Immature natural killer cell (primary cell): ENCODE measurements around the gene HRK. TPM values are rescaled to one million over a fixed set of nuclear protein-coding genes. Genes with fewer than 3 reads are reported as not detected.

Experiments used
- DNase-seq, 3 donors: peaks; one replicate each; pipeline ENCODE4 v3.0.0; 2022; ENCODE audit warnings: mixed read lengths in 1 of 3
- H3K27ac Mint-ChIP-seq, 6 donors: one replicate each; pipeline ENCODE4 v1.8.0; 2020; ENCODE audit warnings: mixed read lengths in 6 of 6, mild to moderate bottlenecking in 5 of 6, inconsistent platforms in 4 of 6, moderate library complexity in 3 of 6
- H3K27me3 Mint-ChIP-seq, 3 donors: one replicate each; pipeline ENCODE4 v1.8.0; 2020 to 2021; ENCODE audit warnings: low read depth in 3 of 3, mild to moderate bottlenecking in 3 of 3, mixed read lengths in 3 of 3, moderate library complexity in 3 of 3, inconsistent platforms in 1 of 3
- H3K36me3 Mint-ChIP-seq, 3 donors: one replicate each; pipeline ENCODE4 v1.8.0; 2020; ENCODE audit warnings: mixed read lengths in 3 of 3, inconsistent platforms in 2 of 3, mild to moderate bottlenecking in 2 of 3
- H3K4me1 Mint-ChIP-seq, 2 donors: one replicate each; pipeline ENCODE4 v1.8.0; 2020; ENCODE audit warnings: inconsistent platforms in 2 of 2, mild to moderate bottlenecking in 2 of 2, mixed read lengths in 2 of 2, moderate library complexity in 1 of 2
- H3K4me3 Mint-ChIP-seq, 5 donors: one replicate each; pipeline ENCODE4 v1.8.0; 2020; ENCODE audit warnings: mild to moderate bottlenecking in 5 of 5, mixed read lengths in 5 of 5, inconsistent platforms in 3 of 5, moderate library complexity in 3 of 5
- H3K9me3 Mint-ChIP-seq, 6 donors: one replicate each; pipeline ENCODE4 v1.8.0; 2020; ENCODE audit warnings: mild to moderate bottlenecking in 6 of 6, mixed read lengths in 6 of 6, inconsistent platforms in 4 of 6, moderate library complexity in 3 of 6
- polyA plus RNA-seq, 3 donors: library from polyadenylated mRNA; unstranded; fragments of 300-500 nt; fragmentation: Illumina TruSeq; gene quantifications; one replicate each; pipeline ENCODE4 v1.2.3, GENCODE V29; 2021

Gene HRK
- polyA plus RNA-seq, 3 donors from 2014 or later: not detected

DNA sequence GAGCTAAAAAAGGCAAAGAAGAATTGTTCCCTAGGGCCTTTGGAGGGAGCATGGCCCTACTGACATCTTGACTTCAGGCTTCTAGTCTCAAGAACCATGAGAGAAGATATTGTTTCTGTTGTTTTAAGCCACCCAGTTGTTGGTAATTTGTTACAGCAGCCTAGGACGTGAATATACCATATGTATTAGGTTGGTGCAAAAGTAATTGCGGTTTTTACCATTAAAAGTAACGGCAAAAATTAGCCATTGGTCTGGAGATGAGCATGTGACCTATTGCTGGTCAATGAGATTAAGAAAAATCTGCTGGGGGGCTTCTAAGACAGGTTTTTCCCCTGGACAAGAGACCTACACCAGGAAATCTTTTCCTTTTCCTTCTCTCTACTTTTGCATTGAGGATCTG lies 9.8 kb upstream of the HRK start:
- H3K9me3 Mint-ChIP-seq: peaks cover 0 to 2% (median 0%) of the 10 kb centered on the region in 6 donors
- DNase-seq: no peak
- no peaks in the 10 kb centered on the region for H3K36me3 Mint-ChIP-seq
- no peak overlapping the region for H3K27ac Mint-ChIP-seq
- H3K4me3 Mint-ChIP-seq: no peak overlapping the region
- peaks cover 0 to 10% (median 4%) of the 10 kb centered on the region in 3 donors for H3K27me3 Mint-ChIP-seq
- H3K4me1 Mint-ChIP-seq: no peaks in the 10 kb centered on the region

DNA sequence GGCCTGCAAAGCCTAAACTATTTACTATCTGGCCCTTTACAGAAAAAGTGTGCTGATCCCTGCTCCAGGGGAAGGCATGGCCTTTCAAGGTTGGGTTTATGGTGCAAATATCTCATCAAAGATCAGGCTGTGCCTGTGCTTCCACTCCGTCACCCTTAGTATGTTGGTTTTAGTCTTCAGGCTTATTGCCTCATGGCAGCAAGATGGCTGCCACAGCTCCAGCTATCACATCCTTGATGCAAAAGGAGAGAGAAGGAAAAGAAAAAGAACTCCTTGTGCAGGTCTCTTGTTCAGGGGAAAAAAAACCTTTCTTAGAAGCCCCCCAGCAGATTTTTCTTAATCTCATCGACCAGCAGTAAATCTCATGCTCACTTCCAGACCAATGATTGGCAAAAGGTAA lies 9.1 kb upstream of the HRK start:
- no peak for DNase-seq
- Mint-ChIP-seq H3K4me3 (no peak overlapping the region), H3K9me3 (peaks cover 0 to 2% (median 0%) of the 10 kb centered on the region in 6 donors), H3K36me3 (no peaks in the 10 kb centered on the region), H3K27me3 (peaks cover 0 to 10% (median 4%) of the 10 kb centered on the region in 3 donors), H3K27ac (no peak overlapping the region), H3K4me1 (no peaks in the 10 kb centered on the region)

DNA sequence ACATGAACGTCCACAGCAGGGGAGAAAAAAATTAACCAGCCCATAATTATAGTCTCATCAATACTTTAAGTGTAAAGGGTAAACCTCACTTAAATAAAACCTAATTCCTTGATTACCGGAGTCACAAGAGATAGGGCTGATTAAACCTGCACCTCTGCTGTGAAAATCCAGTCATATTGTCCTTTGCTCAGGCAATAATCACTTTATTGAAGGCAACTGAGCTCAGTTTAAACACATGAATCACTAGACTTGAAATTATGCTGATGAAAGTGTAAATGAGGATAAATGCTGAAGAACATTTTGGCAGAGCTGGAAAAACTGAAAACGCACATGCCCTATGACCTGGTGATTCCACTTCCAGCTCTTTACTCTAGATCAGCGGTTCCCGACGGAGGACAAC lies 6.7 kb upstream of the HRK start:
- H3K27ac Mint-ChIP-seq: no peak overlapping the region
- peaks cover 5 to 16% (median 10%) of the 10 kb centered on the region in 3 donors for H3K27me3 Mint-ChIP-seq
- no peaks in the 10 kb centered on the region for H3K4me1 Mint-ChIP-seq
- H3K36me3 Mint-ChIP-seq: peaks cover 0 to 3% (median 0%) of the 10 kb centered on the region in 3 donors
- no peak overlapping the region for H3K4me3 Mint-ChIP-seq
- H3K9me3 Mint-ChIP-seq: peaks cover 0 to 4% (median 0%) of the 10 kb centered on the region in 6 donors
- no peak for DNase-seq

DNA sequence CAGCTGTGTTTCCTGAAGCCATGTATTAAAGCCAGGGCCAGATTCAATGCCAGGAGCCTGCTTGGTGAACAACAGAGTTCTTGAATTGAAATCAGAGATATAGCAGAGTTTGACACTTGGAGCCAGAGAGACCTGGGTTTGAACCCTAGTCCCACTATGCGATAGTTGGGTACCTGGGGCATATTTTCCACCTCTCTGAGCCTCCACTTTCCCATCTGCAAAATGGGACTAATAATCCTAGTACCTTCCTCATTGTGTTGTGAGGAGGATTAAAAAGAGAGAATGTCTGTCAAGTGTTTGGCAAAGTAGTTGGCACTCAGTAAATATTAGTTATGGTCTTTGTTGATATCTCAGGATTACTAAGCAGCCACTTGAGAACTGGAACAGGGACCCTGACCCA lies 6.0 kb upstream of the HRK start:
- Mint-ChIP-seq H3K4me3 (no peak overlapping the region), H3K9me3 (peaks cover 0 to 4% (median 0%) of the 10 kb centered on the region in 6 donors), H3K27ac (no peak overlapping the region), H3K27me3 (peaks cover 6 to 20% (median 14%) of the 10 kb centered on the region in 3 donors), H3K36me3 (peaks cover 0 to 3% (median 0%) of the 10 kb centered on the region in 3 donors), H3K4me1 (peaks cover 0 to 6% of the 10 kb centered on the region in 2 donors)
- no peak for DNase-seq

DNA sequence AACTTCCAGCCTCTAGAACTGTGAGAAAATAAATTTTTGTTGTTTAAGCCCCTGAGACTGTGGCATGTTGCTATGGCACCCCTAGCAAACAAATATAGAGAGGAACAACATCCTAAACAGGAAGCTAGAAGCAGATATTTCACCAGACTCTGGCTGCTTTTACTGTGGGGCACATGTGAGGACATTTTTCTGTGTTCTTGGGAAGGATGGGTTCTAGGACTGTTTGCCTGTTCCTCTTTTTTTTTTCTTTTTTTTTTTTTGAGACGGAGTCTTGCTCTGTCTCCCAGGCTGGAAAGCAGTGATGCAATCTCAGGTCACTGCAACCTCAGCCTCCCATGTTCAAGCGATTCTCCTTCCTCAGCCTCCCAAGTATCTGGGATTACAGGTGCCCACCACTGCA lies 4.2 kb upstream of the HRK start:
- Mint-ChIP-seq H3K4me3 (no peak overlapping the region), H3K27me3 (peaks cover 10 to 22% (median 19%) of the 10 kb centered on the region in 3 donors), H3K27ac (no peak overlapping the region)

DNA sequence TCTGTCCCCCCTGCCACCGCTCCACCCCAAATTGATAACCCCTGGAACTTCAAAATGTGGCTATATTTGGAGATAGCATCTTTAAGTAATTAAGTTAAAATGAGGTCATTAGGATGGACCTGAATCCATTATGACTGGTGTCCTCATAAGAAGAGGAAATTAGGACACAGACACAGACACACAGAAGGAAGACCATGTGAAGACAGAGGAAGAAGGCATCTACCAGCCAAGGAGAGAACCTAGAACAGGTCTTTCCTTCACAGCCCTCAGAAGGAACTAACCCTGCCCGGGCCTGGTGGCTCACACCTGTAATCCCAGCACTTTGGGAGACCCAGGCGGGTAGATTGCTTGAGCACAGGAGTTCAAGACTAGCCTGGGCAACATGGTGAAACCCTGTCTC lies 3.6 kb upstream of the HRK start:
- H3K4me3 Mint-ChIP-seq: no peak overlapping the region
- peaks cover 7 to 20% of the 10 kb centered on the region in 2 donors for H3K4me1 Mint-ChIP-seq
- peaks cover 0 to 3% (median 0%) of the 10 kb centered on the region in 6 donors for H3K9me3 Mint-ChIP-seq
- H3K27ac Mint-ChIP-seq: no peak overlapping the region
- H3K27me3 Mint-ChIP-seq: peaks cover 12 to 28% (median 22%) of the 10 kb centered on the region in 3 donors
- peaks cover 0 to 3% (median 0%) of the 10 kb centered on the region in 3 donors for H3K36me3 Mint-ChIP-seq
- DNase-seq: no peak

More for the DNA sequence above, 4.2 kb upstream of the HRK start:
- Mint-ChIP-seq H3K4me1 (peaks cover 2 to 14% of the 10 kb centered on the region in 2 donors), H3K9me3 (peaks cover 0 to 6% (median 0%) of the 10 kb centered on the region in 6 donors), H3K36me3 (peaks cover 0 to 3% (median 0%) of the 10 kb centered on the region in 3 donors)
- DNase-seq: no peak

DNA sequence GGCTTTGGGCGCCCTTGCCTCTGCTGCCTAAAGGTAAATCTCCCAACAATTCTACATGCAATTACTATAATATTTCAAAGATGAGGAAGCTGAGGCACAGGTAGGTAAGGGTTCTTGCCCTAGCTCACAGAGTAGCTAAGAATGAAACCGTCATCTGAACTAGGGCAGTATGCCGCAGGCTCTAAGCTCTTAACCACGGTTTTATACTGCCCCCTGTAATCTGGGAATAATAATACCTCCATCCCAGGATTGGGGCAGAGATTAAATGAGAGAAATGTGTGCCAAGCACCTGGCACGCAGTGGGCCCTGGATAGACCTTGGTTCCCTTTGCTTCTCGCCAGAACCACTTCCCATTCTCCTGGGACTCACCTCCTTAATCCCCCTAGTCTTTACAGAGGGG lies 1.5 kb upstream of the HRK start:
- Mint-ChIP-seq H3K27ac (no peak overlapping the region), H3K27me3 (peaks cover 18 to 36% (median 25%) of the 10 kb centered on the region in 3 donors), H3K9me3 (peaks cover 0 to 3% (median 0%) of the 10 kb centered on the region in 6 donors), H3K4me1 (peaks cover 14 to 28% of the 10 kb centered on the region in 2 donors), H3K36me3 (peaks cover 0 to 3% (median 0%) of the 10 kb centered on the region in 3 donors), H3K4me3 (peak overlapping the region in 1 of 5 donors; percentile 20)
- no peak for DNase-seq

DNA sequence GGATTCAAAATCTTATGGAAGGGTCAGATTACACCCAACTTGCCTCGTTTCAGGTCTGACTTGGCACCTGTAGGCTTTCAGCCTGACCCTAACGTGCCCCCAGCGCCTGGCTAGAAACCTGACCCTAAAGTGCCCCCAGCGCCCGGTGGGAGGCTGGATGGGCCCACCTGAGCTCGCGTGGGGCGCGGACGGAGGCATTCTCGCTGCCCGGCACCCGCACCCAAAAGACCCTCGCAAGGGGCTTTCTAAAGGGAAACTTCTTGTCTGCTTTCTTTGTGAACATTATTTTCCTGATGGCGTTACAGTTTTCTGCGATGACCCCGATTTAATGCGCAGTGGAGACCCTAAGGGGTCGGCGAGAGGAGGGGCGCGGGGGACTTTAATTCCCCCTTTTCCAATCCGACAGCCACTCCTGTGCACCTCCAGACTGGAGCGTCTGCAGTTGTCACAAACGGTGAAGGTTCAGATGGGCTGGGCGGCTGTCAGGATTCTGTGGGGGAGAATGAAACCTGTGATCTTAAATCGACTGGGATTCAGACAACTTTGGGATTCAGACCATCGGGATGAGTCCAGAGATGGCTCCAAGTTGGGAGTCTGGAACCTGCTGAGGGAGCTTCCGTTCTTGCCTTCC lies 751 bp upstream of the HRK start:
- peaks cover 0 to 3% (median 0%) of the 10 kb centered on the region in 3 donors for H3K36me3 Mint-ChIP-seq
- no peak for DNase-seq
- peaks cover 0 to 3% (median 0%) of the 10 kb centered on the region in 6 donors for H3K9me3 Mint-ChIP-seq
- peaks cover 14 to 28% of the 10 kb centered on the region in 2 donors for H3K4me1 Mint-ChIP-seq
- peak overlapping the region in 1 of 5 donors; percentile 43 for H3K4me3 Mint-ChIP-seq
- H3K27ac Mint-ChIP-seq: no peak overlapping the region
- peaks cover 18 to 36% (median 25%) of the 10 kb centered on the region in 3 donors for H3K27me3 Mint-ChIP-seq

DNA sequence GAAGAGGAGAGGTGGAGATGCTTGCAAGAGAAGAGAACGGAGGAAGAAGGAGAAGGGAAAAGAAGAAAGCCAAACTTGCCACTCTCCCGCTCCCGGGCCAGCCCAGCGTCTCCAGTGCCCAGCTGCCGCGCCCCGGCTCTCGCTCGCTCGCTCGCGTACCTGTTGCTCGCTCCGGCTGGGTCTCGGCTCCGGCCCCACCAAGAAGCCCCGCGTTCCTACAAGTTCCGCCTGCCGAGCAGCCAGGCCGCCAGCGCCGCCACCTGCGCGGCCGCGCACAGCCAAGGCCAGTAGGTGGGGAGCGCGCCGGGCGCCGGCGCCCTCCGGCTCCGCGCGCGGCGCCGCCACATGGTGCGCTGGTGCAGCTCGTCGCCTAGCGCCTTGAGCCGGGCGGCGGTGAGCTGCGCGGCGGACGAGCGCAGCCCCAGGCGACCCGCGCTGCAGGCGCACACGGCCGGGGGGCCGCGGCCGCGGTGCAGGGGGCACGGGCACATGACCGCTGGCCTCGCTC lies 370 bp downstream of the HRK start:
- peaks cover 18 to 38% (median 28%) of the 10 kb centered on the region in 3 donors for H3K27me3 Mint-ChIP-seq
- peaks cover 0 to 3% (median 0%) of the 10 kb centered on the region in 6 donors for H3K9me3 Mint-ChIP-seq
- no peak for DNase-seq
- H3K27ac Mint-ChIP-seq: no peak overlapping the region
- peak overlapping the region; percentile 36 to 79 (median 53) for H3K4me3 Mint-ChIP-seq
- H3K4me1 Mint-ChIP-seq: peaks cover 14 to 28% of the 10 kb centered on the region in 2 donors
- peaks cover 0 to 3% (median 0%) of the 10 kb centered on the region in 3 donors for H3K36me3 Mint-ChIP-seq

DNA sequence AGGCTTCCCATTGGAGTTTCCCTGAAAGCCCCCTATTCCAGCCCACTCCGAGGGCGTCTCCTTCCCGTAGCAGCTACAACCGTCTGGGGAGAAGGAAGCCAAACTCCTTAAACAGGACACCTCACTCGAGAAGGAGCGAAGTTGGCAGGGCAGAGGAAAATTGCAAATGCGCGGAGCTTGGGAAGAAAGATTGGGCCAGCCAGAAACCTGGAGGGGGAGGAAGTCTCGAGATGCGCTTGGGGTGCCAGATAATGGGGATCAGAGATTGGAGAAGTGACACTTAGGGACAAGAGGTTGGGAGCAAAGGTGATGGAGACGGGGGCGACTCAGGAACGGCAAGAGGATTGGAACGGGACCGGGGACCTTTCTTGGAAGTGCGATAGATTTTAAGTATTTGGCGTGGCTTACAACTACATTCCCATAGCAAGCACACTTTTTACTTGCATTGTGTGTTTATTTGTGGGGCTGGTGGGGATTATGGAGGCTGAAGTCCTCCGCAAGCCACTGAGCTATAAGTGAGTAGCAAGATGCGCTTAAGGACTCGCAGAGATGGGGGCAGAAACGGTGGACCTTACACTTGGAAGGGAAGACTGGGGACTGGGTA lies 926 bp downstream of the HRK start:
- Mint-ChIP-seq H3K36me3 (peaks cover 0 to 3% (median 0%) of the 10 kb centered on the region in 3 donors), H3K27ac (peak overlapping the region in 1 of 6 donors; percentile 43), H3K27me3 (peaks cover 18 to 37% (median 28%) of the 10 kb centered on the region in 3 donors), H3K4me3 (peak overlapping the region; percentile 36 to 79 (median 53)), H3K9me3 (peaks cover 0 to 3% (median 0%) of the 10 kb centered on the region in 6 donors), H3K4me1 (peaks cover 14 to 28% of the 10 kb centered on the region in 2 donors)
- DNase-seq: no peak

DNA sequence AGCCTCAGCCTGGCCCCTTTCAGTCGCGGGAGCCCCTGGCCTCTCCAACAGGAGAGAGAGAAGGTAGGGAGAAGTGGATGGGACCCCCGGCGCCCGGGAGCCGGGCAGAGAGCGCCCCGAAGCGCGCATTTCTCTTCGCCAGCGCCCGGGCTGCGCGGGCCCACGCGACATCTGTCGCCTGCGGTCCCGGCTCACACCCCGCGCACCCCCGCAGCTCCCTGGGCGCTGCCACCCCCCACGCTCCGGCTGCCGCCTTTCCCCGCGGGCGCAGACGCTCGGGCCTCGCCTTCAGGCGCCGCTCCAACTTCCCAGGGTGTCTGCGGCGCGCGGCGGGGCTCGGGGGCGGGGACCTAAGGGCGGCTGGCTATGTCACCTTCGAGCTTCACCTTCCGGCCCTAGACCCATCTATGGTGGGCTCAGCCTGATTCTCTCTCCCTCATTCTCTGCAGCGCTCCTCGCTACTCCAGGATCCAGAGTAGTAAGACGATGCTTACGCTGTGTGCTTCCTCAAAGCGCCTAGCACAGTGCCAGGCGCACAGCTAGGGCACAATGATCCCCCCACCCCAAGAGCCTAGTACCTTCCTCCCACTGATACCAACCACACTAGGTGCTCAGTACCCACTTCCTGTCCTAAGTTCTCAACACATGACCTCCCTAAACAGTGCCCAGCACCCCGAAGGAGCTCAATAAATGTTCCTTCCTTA lies 1.6 kb downstream of the HRK start:
- H3K36me3 Mint-ChIP-seq: peaks cover 0 to 1% (median 0%) of the 10 kb centered on the region in 3 donors
- peaks cover 17 to 34% (median 28%) of the 10 kb centered on the region in 3 donors for H3K27me3 Mint-ChIP-seq
- H3K9me3 Mint-ChIP-seq: peaks cover 0 to 3% (median 1%) of the 10 kb centered on the region in 6 donors
- no peak overlapping the region for H3K27ac Mint-ChIP-seq
- DNase-seq: no peak
- peak overlapping the region; percentile 2 to 76 (median 61) for H3K4me3 Mint-ChIP-seq
- H3K4me1 Mint-ChIP-seq: peaks cover 14 to 28% of the 10 kb centered on the region in 2 donors

DNA sequence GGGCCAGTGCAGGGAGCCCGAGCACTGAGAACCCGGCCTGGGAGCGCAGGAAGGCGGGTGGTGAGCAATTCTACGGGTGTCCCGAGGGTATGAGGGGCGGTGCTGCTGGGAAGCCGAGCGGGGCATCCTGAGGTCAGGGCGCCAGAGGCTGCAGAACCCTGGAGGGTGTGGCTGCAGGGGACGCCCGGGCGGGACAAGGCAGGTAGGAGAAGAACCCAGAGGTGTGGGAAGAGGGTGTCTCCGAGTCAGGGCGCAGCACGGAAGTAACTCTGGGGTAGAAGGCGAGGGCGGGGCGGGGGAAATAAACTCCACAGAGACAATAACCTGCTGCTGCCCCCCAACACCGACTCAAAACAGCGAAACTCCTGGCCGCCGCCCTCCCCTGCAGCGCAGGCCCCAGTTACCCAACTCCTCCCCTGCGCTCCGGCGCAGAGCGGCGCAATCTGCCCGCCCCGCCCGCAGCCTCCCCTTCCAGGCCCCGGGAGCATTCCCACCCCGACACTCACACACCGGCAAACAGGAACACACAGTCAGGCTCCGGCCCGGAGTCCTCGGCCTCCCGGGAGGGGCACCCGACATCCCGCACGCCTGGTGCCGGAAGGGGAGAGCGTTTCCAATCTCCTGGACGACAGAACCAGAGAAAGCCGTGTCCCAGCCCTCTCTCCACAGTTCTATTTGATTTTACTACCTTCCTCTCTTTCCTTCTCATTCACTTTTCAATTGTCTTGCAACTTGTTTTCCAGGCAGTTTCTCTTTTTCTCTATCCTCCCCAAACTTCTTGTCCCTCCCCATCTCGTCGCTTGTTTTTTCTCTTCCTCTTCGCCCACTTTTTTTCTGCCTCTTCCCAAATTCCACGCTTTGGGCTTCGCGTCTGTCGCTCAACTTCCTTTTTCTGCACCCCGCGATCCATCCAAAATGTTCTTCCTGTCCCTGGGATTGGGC lies 2.4 kb downstream of the HRK start:
- H3K27me3 Mint-ChIP-seq: peaks cover 21 to 37% (median 27%) of the 10 kb centered on the region in 3 donors
- no peak overlapping the region for H3K27ac Mint-ChIP-seq
- H3K36me3 Mint-ChIP-seq: no peaks in the 10 kb centered on the region
- peak overlapping the region in 4 of 5 donors; percentile 30 to 66 (median 49) for H3K4me3 Mint-ChIP-seq
- H3K9me3 Mint-ChIP-seq: peaks cover 0 to 8% (median 3%) of the 10 kb centered on the region in 6 donors
- peaks cover 14 to 28% of the 10 kb centered on the region in 2 donors for H3K4me1 Mint-ChIP-seq
- DNase-seq: no peak
